Stimulated activated CD4-positive, alpha-beta T cell treated with anti-CD3 and anti-CD28 coated beads, Interleukin-15, amount 100 ng/mL, for 48 hours (primary cell): ENCODE measurements around the gene ARMS2.

Experiments used
- DNase-seq, 2 donors: peaks; one replicate each; pipeline ENCODE4 v3.0.0-alpha.2; 2020; ENCODE audit warnings: low read depth in 2 of 2

Gene ARMS2

GRCh38 chr10:122454603-122455080 is at the start of gene ARMS2:
TSS of gene ARMS2 (plus strand) at chr10:122454653. CDS start at chr10:122454728, 75 bp downstream.
- DNase-seq, result no peak

GRCh38 chr10:122407375-122408125 is 46.9 kb upstream of the ARMS2 start:
- peak; percentile 35 to 57 for DNase-seq

- no peak for DNase-seq
These were observed 41.1 kb upstream of the ARMS2 start for GRCh38 chr10:122413327-122413726.

GRCh38 chr10:122417667-122418066 is 36.8 kb upstream of the ARMS2 start:
- no peak for DNase-seq

- DNase-seq, result no peak
These were observed 35.4 kb upstream of the ARMS2 start for GRCh38 chr10:122419016-122419415.

- DNase-seq, result no peak
These were observed 34.4 kb upstream of the ARMS2 start for GRCh38 chr10:122419876-122420623.

GRCh38 chr10:122420624-122421007 is 33.8 kb upstream of the ARMS2 start:
- no peak for DNase-seq

- no peak for DNase-seq
These were observed 33.3 kb upstream of the ARMS2 start for GRCh38 chr10:122421054-122421625.

- no peak for DNase-seq
These were observed 32.7 kb upstream of the ARMS2 start for GRCh38 chr10:122421742-122422141.

GRCh38 chr10:122422266-122422989 is 32.0 kb upstream of the ARMS2 start:
- DNase-seq, result no peak

- no peak for DNase-seq
These were observed 30.4 kb upstream of the ARMS2 start for GRCh38 chr10:122424059-122424458.

GRCh38 chr10:122426829-122427228 is 27.6 kb upstream of the ARMS2 start:
- DNase-seq, result no peak

- DNase-seq, result no peak
These were observed 27.2 kb upstream of the ARMS2 start for GRCh38 chr10:122427280-122427679.

GRCh38 chr10:122435212-122435827 is 19.1 kb upstream of the ARMS2 start:
- no peak for DNase-seq

GRCh38 chr10:122441961-122442360 is 12.5 kb upstream of the ARMS2 start:
- DNase-seq, result no peak

GRCh38 chr10:122445469-122445868 is 9.0 kb upstream of the ARMS2 start:
- DNase-seq, result no peak

GRCh38 chr10:122445904-122446303 is 8.5 kb upstream of the ARMS2 start:
- no peak for DNase-seq

GRCh38 chr10:122446668-122447423 is 7.6 kb upstream of the ARMS2 start:
- DNase-seq, result no peak

GRCh38 chr10:122448600-122448999 is 5.9 kb upstream of the ARMS2 start:
- DNase-seq, result no peak

- no peak for DNase-seq
These were observed 5.3 kb upstream of the ARMS2 start for GRCh38 chr10:122449153-122449552.
